DND-41 (cell line): ENCODE data around the gene SNX2.

ENCODE experiments used
- ATAC-seq: fragments of 200-7000 bp; cut with Tn5 transposase; 3 replicates; pipeline ENCODE4 v1.9.1; 2021; ENCODE audit warnings: low read depth; ENCODE audit not compliant: insufficient read depth
- DNase-seq: peaks from one replicate; pipeline ENCODE4 v3.0.0-alpha.2; 2020
- H2AFZ ChIP-seq: 2 replicates; pipeline ENCODE4 v1.6.0; 2012; ENCODE audit warnings: low read depth, low read length
- H3K27ac ChIP-seq: 2 replicates; pipeline ENCODE4 v1.5.1; 2012; ENCODE audit warnings: low read length, inconsistent platforms
- H3K27me3 ChIP-seq: fragments of 200-600 bp; sonication (generic); 2 replicates; pipeline ENCODE4 v1.6.0; 2012; ENCODE audit warnings: low read length, mild to moderate bottlenecking, inconsistent platforms; ENCODE audit not compliant: insufficient read depth, poor library complexity
- H3K36me3 ChIP-seq: 2 replicates; pipeline ENCODE4 v1.5.1; 2012; ENCODE audit warnings: low read length, inconsistent platforms; ENCODE audit not compliant: insufficient read depth
- H3K4me1 ChIP-seq: 2 replicates; pipeline ENCODE4 v1.5.1; 2012; ENCODE audit warnings: mild to moderate bottlenecking, low read length; ENCODE audit not compliant: insufficient read depth
- H3K4me2 ChIP-seq: 2 replicates; pipeline ENCODE4 v1.6.0; 2012; ENCODE audit warnings: mild to moderate bottlenecking, moderate library complexity, low read length, inconsistent platforms; ENCODE audit not compliant: insufficient read depth
- H3K4me3 ChIP-seq, 2 experiments: fragments of 200-600 bp in 1 of 2; shearing (Covaris generic) in 1 of 2; 2 replicates each; pipeline ENCODE4 v1.5.1; 2012 to 2016; ENCODE audit warnings: inconsistent platforms in 2 of 2, low read length in 2 of 2, mild to moderate bottlenecking in 2 of 2, low read depth in 1 of 2, moderate library complexity in 1 of 2
- H3K79me2 ChIP-seq: 2 replicates; pipeline ENCODE4 v1.6.0; 2012; ENCODE audit warnings: low read length, inconsistent platforms; ENCODE audit not compliant: insufficient read depth
- H3K9ac ChIP-seq: 2 replicates; pipeline ENCODE4 v1.6.0; 2012; ENCODE audit warnings: low read depth, mild to moderate bottlenecking, inconsistent platforms, low read length, moderate library complexity
- H3K9me3 ChIP-seq: 2 replicates; pipeline ENCODE4 v1.5.1; 2012; ENCODE audit warnings: low read length, moderate library complexity, mild to moderate bottlenecking, inconsistent platforms; ENCODE audit not compliant: insufficient read depth, severe bottlenecking
- H4K20me1 ChIP-seq: 2 replicates; pipeline ENCODE4 v1.6.0; 2012; ENCODE audit warnings: low read length; ENCODE audit not compliant: insufficient read depth
- EZH2 ChIP-seq: IDR thresholded peaks from 3 replicates; pipeline ENCODE4 v1.6.1; 2012; ENCODE audit warnings: borderline replicate concordance, low read depth, mild to moderate bottlenecking, moderate library complexity, low read length, inconsistent platforms; ENCODE audit not compliant: severe bottlenecking
- TF ChIP-seq, protein P1 (sequence below): IDR thresholded peaks from 2 replicates; pipeline ENCODE4 v1.5.1; 2012; ENCODE audit warnings: borderline replicate concordance, low read length, moderate library complexity, mild to moderate bottlenecking; ENCODE audit not compliant: poor library complexity, severe bottlenecking; ENCODE audit errors: extremely low read depth

SNX2 gene

DNA sequence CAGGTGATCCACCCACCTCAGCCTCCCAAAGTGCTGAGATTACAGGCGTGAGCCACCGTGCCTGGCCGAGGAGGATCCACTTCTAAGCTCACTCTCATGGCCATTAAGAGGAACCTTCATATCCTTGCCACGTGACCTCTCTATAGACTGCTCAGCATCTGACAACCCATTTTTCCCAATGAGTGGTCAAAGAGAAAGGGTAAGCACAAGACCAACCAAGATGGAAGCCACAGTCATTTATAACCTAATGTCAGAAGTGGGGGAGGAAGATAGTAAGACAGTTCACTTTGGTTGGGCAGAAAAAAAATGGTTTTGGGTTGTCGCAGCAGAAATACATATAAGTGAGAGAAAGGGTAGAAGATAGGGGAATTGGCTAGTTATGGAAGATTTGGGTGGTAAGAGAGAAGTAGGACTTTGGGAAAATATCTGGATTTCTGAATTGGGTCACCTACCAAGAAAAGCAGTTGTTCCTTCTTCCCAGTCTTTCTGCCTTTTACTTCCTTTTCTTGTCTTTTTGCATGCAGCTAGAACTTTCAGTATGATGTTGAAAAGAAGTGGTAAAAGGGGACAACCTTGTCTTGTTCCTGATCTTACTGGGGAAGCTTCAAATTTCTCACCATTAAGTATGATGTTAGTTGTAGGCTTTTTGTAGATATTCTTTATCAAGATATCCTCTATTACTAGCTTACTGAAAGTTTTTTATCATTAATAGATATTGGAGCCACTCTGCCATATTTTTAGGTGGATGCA, 15.6 kb downstream of the SNX2 start:
- H4K20me1 ChIP-seq: no peaks in the 10 kb centered on the region
- ATAC-seq (no peak), DNase-seq (no peak)
- no peaks in the 10 kb centered on the region for H3K27me3 ChIP-seq
- H3K36me3 ChIP-seq: peaks cover 11% of the 10 kb centered on the region; the same call in 1 of the 2 replicates
- no peak overlapping the region for H3K4me3 ChIP-seq
- H3K27ac ChIP-seq: no peak overlapping the region
- TF ChIP-seq, protein P1, sequence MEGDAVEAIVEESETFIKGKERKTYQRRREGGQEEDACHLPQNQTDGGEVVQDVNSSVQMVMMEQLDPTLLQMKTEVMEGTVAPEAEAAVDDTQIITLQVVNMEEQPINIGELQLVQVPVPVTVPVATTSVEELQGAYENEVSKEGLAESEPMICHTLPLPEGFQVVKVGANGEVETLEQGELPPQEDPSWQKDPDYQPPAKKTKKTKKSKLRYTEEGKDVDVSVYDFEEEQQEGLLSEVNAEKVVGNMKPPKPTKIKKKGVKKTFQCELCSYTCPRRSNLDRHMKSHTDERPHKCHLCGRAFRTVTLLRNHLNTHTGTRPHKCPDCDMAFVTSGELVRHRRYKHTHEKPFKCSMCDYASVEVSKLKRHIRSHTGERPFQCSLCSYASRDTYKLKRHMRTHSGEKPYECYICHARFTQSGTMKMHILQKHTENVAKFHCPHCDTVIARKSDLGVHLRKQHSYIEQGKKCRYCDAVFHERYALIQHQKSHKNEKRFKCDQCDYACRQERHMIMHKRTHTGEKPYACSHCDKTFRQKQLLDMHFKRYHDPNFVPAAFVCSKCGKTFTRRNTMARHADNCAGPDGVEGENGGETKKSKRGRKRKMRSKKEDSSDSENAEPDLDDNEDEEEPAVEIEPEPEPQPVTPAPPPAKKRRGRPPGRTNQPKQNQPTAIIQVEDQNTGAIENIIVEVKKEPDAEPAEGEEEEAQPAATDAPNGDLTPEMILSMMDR: no peak
- TF ChIP-seq EZH2: no peak
- peaks cover 22% of the 10 kb centered on the region for H3K9me3 ChIP-seq
- H3K9ac ChIP-seq: no peak overlapping the region
- H2AFZ ChIP-seq: no peak overlapping the region
- peaks cover 67% of the 10 kb centered on the region for H3K79me2 ChIP-seq
- no peak overlapping the region for H3K4me2 ChIP-seq
- H3K4me1 ChIP-seq: no peaks in the 10 kb centered on the region

DNA sequence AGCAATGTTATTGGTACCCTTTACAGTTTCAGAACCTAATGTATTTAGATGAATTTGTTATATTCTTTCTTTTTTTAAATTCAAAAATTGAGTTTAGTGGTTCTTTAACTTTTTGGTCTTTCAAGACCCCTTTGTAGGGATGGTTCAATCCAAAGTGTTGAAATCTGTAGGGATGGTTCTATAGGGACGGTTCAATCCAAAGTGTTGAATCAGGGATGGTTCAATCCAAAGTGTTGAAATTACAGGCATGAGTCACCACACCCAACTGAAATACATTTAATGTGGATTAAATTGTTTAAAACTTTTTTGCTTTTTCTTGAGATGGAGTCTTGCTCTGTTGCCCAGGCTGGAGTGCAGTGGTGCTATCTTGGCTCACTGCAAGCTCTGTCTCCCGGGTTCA, 30.6 kb downstream of the SNX2 start:
- no peak overlapping the region for H3K4me3 ChIP-seq
- no peaks in the 10 kb centered on the region for H4K20me1 ChIP-seq
- no peak overlapping the region for H2AFZ ChIP-seq
- H3K27ac ChIP-seq: no peak overlapping the region
- H3K4me2 ChIP-seq: no peak overlapping the region
- H3K36me3 ChIP-seq: peaks cover 56% of the 10 kb centered on the region
- ATAC-seq: no peak
- no peaks in the 10 kb centered on the region for H3K27me3 ChIP-seq
- H3K9ac ChIP-seq: no peak overlapping the region
- H3K4me1 ChIP-seq: no peaks in the 10 kb centered on the region
- no peaks in the 10 kb centered on the region for H3K79me2 ChIP-seq
- no peak for TF ChIP-seq EZH2
- TF ChIP-seq, protein P1: no peak
- no peak for DNase-seq
- no peaks in the 10 kb centered on the region for H3K9me3 ChIP-seq

DNA sequence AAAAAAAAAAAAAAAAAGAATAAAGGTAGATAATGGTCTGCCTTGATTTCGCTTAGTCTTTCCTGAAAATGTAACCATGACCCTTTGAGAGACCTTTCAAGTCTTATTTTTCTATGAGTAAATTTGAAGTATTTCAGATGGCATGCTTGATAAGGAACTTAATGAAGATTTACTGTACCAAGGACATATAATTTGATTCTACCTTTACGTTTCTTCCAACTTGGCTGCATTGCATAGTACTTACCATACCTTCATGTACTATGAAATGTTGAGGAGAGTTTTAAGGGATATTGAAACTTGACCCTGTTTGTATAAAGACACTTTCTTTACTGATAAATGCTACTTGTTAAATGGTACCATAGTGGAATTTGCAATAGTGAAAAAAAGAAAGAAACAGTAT, 35.5 kb downstream of the SNX2 start:
- Histone ChIP-seq H3K79me2 (no peaks in the 10 kb centered on the region), H4K20me1 (no peaks in the 10 kb centered on the region), H3K4me3 (no peak overlapping the region), H3K27me3 (no peaks in the 10 kb centered on the region), H2AFZ (no peak overlapping the region), H3K9me3 (no peaks in the 10 kb centered on the region), H3K9ac (no peak overlapping the region), H3K36me3 (peaks cover 19% of the 10 kb centered on the region; the same call in 1 of the 2 replicates), H3K27ac (no peak overlapping the region), H3K4me1 (no peaks in the 10 kb centered on the region), H3K4me2 (no peak overlapping the region)
- no peak for TF ChIP-seq EZH2
- TF ChIP-seq, protein P1: no peak
- ATAC-seq: no peak
- DNase-seq: no peak
